Activated CD8-positive, alpha-beta T cell treated with anti-CD3 and anti-CD28 coated beads for 36 hours (primary cell): ENCODE data around the gene CADPS. TPM values are rescaled to one million over a fixed set of nuclear protein-coding genes. Genes with fewer than 3 reads are reported as not detected.

Source experiments
- ATAC-seq: fragments of 200-7000 bp; cut with Tn5 transposase; one replicate; pipeline ENCODE4 v1.10.0; 2021; ENCODE audit warnings: mild to moderate bottlenecking, moderate library complexity
- CTCF ChIA-PET: fragments of 350-600 bp; sonication (Branson Sonifier 250); formaldehyde crosslinking; loops from one replicate; lab custom pipeline; 2021; ENCODE audit warnings: antibody characterized with exemption; lab: Charles Lee
- POLR2A ChIA-PET: fragments of 350-600 bp; sonication (Branson Sonifier 250); formaldehyde crosslinking; loops from one replicate; lab custom pipeline; 2021; ENCODE audit warnings: antibody characterized with exemption; lab: Charles Lee
- DNase-seq: peaks from one replicate; pipeline ENCODE4 v3.0.0-alpha.2; 2020
- H3K27ac Mint-ChIP-seq: one replicate; pipeline ENCODE4 v1.8.0; 2021; ENCODE audit warnings: mild to moderate bottlenecking, mixed read lengths
- H3K27me3 Mint-ChIP-seq: one replicate; pipeline ENCODE4 v1.8.0; 2021; ENCODE audit warnings: mixed read lengths
- H3K36me3 Mint-ChIP-seq: one replicate; pipeline ENCODE4 v1.8.0; 2021; ENCODE audit warnings: low read depth, mixed read lengths
- H3K4me1 Mint-ChIP-seq: one replicate; pipeline ENCODE4 v1.8.0; 2021; ENCODE audit warnings: low read depth, mixed read lengths
- H3K4me3 Mint-ChIP-seq: one replicate; pipeline ENCODE4 v1.8.0; 2021; ENCODE audit warnings: mild to moderate bottlenecking, moderate library complexity, mixed read lengths
- H3K9me3 Mint-ChIP-seq: one replicate; pipeline ENCODE4 v1.8.0; 2021; ENCODE audit warnings: mixed read lengths
- CTCF ChIP-seq: fragments of 200-600 bp; IDR thresholded peaks from one replicate; pipeline ENCODE4 v1.8.0; 2022; ENCODE audit warnings: antibody characterized with exemption, mild to moderate bottlenecking
- intact Hi-C: fragments of 100-400 bp; cut with micrococcal nuclease; formaldehyde crosslinking; loops from one replicate; pipeline ENCODE4 v1.10.0; 2022
- total RNA-seq, 2 experiments: library from RNA; stranded (reverse); gene quantifications; one replicate each; pipeline ENCODE4 v1.2.3, GENCODE V29; 2021

CADPS gene
- total RNA-seq, 2 experiments from 2014 or later, result not detected

GRCh38 chr3:62630664-62631063 lies 244.6 kb downstream of the CADPS start:
- intact Hi-C loops, result no loop called here
- Mint-ChIP-seq H3K27ac (no peak overlapping the region), H3K36me3 (no peaks in the 10 kb centered on the region), H3K9me3 (no peaks in the 10 kb centered on the region), H3K4me1 (no peaks in the 10 kb centered on the region), H3K27me3 (peaks cover 4% of the 10 kb centered on the region), H3K4me3 (no peak overlapping the region)
- POLR2A ChIA-PET, result no interaction called here
- CTCF ChIA-PET, result no interaction called here
- DNase-seq (no peak), ATAC-seq (no peak)
- TF ChIP-seq CTCF, result no peak

- no peak for ATAC-seq
- POLR2A ChIA-PET, result no interaction called here
- TF ChIP-seq CTCF, result no peak
- no peaks in the 10 kb centered on the region for H3K4me1 Mint-ChIP-seq
- H3K36me3 Mint-ChIP-seq, result no peaks in the 10 kb centered on the region
- CTCF ChIA-PET, result no interaction called here
- no peak overlapping the region for H3K27ac Mint-ChIP-seq
- intact Hi-C loops, result loop anchor here (10.0 kb wide), 1 partner anchor 600 kb away; no protein-coding TSS in a partner anchor
- H3K4me3 Mint-ChIP-seq, result no peak overlapping the region
- no peak for DNase-seq
- H3K27me3 Mint-ChIP-seq, result peaks cover 12% of the 10 kb centered on the region
- no peaks in the 10 kb centered on the region for H3K9me3 Mint-ChIP-seq
Observed at GRCh38 chr3:62625268-62625667, 249.9 kb downstream of the CADPS start.

- Mint-ChIP-seq H3K27me3 (peaks cover 12% of the 10 kb centered on the region), H3K4me1 (no peaks in the 10 kb centered on the region), H3K27ac (no peak overlapping the region), H3K4me3 (no peak overlapping the region), H3K9me3 (no peaks in the 10 kb centered on the region), H3K36me3 (no peaks in the 10 kb centered on the region)
- TF ChIP-seq CTCF, result no peak
- DNase-seq, result no peak
- intact Hi-C loops, result loop anchor here (10.0 kb wide), 1 partner anchor 601 kb away; no protein-coding TSS in a partner anchor
- ATAC-seq, result no peak
- ChIA-PET CTCF (interaction anchor here (0.7 kb wide), 1 partner anchor 1194 kb away, joined by 4 read pairs; no protein-coding TSS in a partner anchor), POLR2A (no interaction called here)
Observed at GRCh38 chr3:62624185-62624584, 251.0 kb downstream of the CADPS start.

GRCh38 chr3:62622553-62623174 lies 252.6 kb downstream of the CADPS start:
- peak; percentile 5 for DNase-seq
- no peaks in the 10 kb centered on the region for H3K36me3 Mint-ChIP-seq
- ChIA-PET POLR2A (no interaction called here), CTCF (interaction anchor here (0.6 to 1.7 kb wide), 11 partner anchors 11 to 834 kb away, joined by 3 to 5 read pairs (median 4); no protein-coding TSS in a partner anchor)
- ATAC-seq, result no peak
- H3K27ac Mint-ChIP-seq, result no peak overlapping the region
- H3K4me3 Mint-ChIP-seq, result no peak overlapping the region
- H3K4me1 Mint-ChIP-seq, result no peaks in the 10 kb centered on the region
- H3K9me3 Mint-ChIP-seq, result no peaks in the 10 kb centered on the region
- TF ChIP-seq CTCF, result peak; percentile 52
- intact Hi-C loops, result loop anchor here (10.0 kb wide), 1 partner anchor 602 kb away; no protein-coding TSS in a partner anchor
- peaks cover 12% of the 10 kb centered on the region for H3K27me3 Mint-ChIP-seq

- H3K36me3 Mint-ChIP-seq, result no peaks in the 10 kb centered on the region
- no peaks in the 10 kb centered on the region for H3K4me1 Mint-ChIP-seq
- intact Hi-C loops, result loop anchor here (10.0 kb wide), 1 partner anchor 603 kb away; no protein-coding TSS in a partner anchor
- H3K4me3 Mint-ChIP-seq, result no peak overlapping the region
- TF ChIP-seq CTCF, result no peak
- no peak overlapping the region for H3K27ac Mint-ChIP-seq
- no peak for ATAC-seq
- no peaks in the 10 kb centered on the region for H3K9me3 Mint-ChIP-seq
- ChIA-PET POLR2A (no interaction called here), CTCF (interaction anchor here (0.6 to 1.7 kb wide), 7 partner anchors 11 to 611 kb away, joined by 3 to 5 read pairs (median 4); no protein-coding TSS in a partner anchor)
- peaks cover 11% of the 10 kb centered on the region for H3K27me3 Mint-ChIP-seq
- no peak for DNase-seq
Observed at GRCh38 chr3:62621925-62622324, 253.3 kb downstream of the CADPS start.
